A673 (cell line): ENCODE data around the gene FAAH. TPM values are rescaled to one million over a fixed set of nuclear protein-coding genes. Genes with fewer than 3 reads are reported as not detected.

Experiments used
- BruUV-seq: library from RNA; stranded (reverse); fragments of 400-500 nt; replicated peaks from 2 replicates; lab custom pipeline; 2021; lab: Mats Ljungman, UMichigan
- CTCF ChIA-PET: fragments of 300-600 bp; sonication (Branson Sonifier 250); formaldehyde crosslinking; loops from one replicate; lab custom pipeline; 2022; ENCODE audit warnings: antibody characterized with exemption; lab: Charles Lee
- POLR2A ChIA-PET: fragments of 300-600 bp; sonication (Branson Sonifier 250); formaldehyde crosslinking; loops from one replicate; lab custom pipeline; 2022; ENCODE audit warnings: antibody characterized with exemption; ENCODE audit not compliant: low non-redundant PET; lab: Charles Lee
- DNase-seq: peaks from one replicate; pipeline ENCODE4 v3.0.0-alpha.2; 2015; ENCODE audit warnings: low spot score
- H3K27ac ChIP-seq: fragments of 200-600 bp; sonication (generic); 2 replicates; pipeline ENCODE4 v1.5.1; 2016; ENCODE audit warnings: mixed run types, low read depth, mild to moderate bottlenecking, mixed read lengths, antibody characterized with exemption, low read length; ENCODE audit not compliant: poor library complexity, severe bottlenecking
- H3K27me3 ChIP-seq: fragments of 200-600 bp; sonication (generic); replicated peaks from 2 replicates; pipeline ENCODE4 v1.6.1; 2017; ENCODE audit warnings: mixed run types, low read depth, mild to moderate bottlenecking, mixed read lengths, antibody characterized with exemption, low read length; ENCODE audit not compliant: insufficient read depth, poor library complexity
- H3K36me3 ChIP-seq: fragments of 200-600 bp; sonication (generic); 2 replicates; pipeline ENCODE4 v1.6.1; 2016; ENCODE audit warnings: mixed run types, mild to moderate bottlenecking, mixed read lengths, antibody characterized with exemption, low read length; ENCODE audit not compliant: insufficient read depth, poor library complexity, severe bottlenecking
- H3K4me1 ChIP-seq: fragments of 200-600 bp; sonication (generic); 2 replicates; pipeline ENCODE4 v1.6.1; 2017; ENCODE audit warnings: mixed run types, mild to moderate bottlenecking, mixed read lengths, antibody characterized with exemption, low read length; ENCODE audit not compliant: insufficient read depth, poor library complexity, severe bottlenecking
- H3K4me3 ChIP-seq: fragments of 200-600 bp; sonication (generic); 2 replicates; pipeline ENCODE4 v1.5.1; 2016; ENCODE audit warnings: low read depth, mixed run types, mild to moderate bottlenecking, mixed read lengths, low read length; ENCODE audit not compliant: poor library complexity, severe bottlenecking
- H3K9me3 ChIP-seq: fragments of 200-600 bp; sonication (generic); 2 replicates; pipeline ENCODE4 v1.6.1; 2016; ENCODE audit warnings: mixed run types, low read depth, mild to moderate bottlenecking, mixed read lengths, antibody characterized with exemption, low read length; ENCODE audit not compliant: poor library complexity, severe bottlenecking
- EZH2 ChIP-seq: fragments of 200-600 bp; sonication (generic); IDR thresholded peaks from 2 replicates; pipeline ENCODE4 v1.6.1; 2017; ENCODE audit warnings: borderline replicate concordance, low read depth, mild to moderate bottlenecking, mixed read lengths, antibody characterized with exemption, low read length; ENCODE audit not compliant: poor library complexity, severe bottlenecking
- intact Hi-C: fragments of 100-400 bp; cut with micrococcal nuclease; formaldehyde crosslinking; loops from one replicate; pipeline ENCODE4 v1.10.0; 2022; ENCODE audit not compliant: unreplicated experiment
- total RNA-seq: library from RNA; stranded (reverse); gene quantifications from 2 replicates; pipeline ENCODE4 v1.2.3, GENCODE V29; 2021
- TF ChIP-seq, protein P1 (sequence below): fragments of 300-800, 200-600 bp; sonication (generic); conservative IDR thresholded peaks from 2 replicates; pipeline ENCODE4 v1.5.1; 2017; ENCODE audit warnings: low read depth, mild to moderate bottlenecking, antibody characterized with exemption, low read length, moderate library complexity, mixed read lengths

The FAAH gene
- total RNA-seq, 1 experiment from 2014 or later, result 3.2 TPM

DNA sequence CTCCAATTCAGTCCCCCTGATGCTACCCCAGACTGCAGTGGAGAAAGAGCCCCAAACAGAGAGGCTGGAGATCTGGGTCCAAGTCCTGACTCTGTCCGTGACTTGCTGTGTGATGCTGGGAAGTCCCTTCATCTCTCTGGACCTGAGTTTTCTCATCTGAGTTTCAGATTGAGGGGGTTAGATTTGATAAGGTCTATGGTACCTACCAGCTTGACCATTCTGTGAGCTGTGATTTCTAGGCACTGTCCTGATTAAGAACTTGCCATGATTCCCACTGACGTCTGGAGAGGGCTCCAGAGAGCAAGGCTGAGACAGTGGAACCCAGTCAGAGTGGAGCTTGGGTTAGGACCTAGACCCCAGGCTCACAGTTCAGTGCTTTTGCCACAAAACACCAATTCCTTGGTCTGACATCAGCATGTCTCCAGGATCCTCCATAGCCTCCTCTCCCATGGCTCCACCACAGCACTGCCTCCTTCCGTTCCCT is 51.7 kb downstream of the FAAH start:
- CTCF ChIA-PET, result interaction anchor here (1.1 to 5.1 kb wide), 6 partner anchors 13 to 102 kb away, joined by 4 to 38 read pairs (median 7); no protein-coding TSS in a partner anchor
- Histone ChIP-seq H3K27ac (no peak overlapping the region), H3K9me3 (no peaks in the 10 kb centered on the region), H3K4me1 (no peaks in the 10 kb centered on the region), H3K27me3 (peaks cover 36% of the 10 kb centered on the region), H3K4me3 (no peak overlapping the region), H3K36me3 (no peaks in the 10 kb centered on the region)
- intact Hi-C loops, result loop anchor here (2.0 to 5.0 kb wide), 2 partner anchors 101 to 279 kb away; no protein-coding TSS in a partner anchor
- POLR2A ChIA-PET, result no interaction called here
- no peak for DNase-seq
- TF ChIP-seq, protein P1, sequence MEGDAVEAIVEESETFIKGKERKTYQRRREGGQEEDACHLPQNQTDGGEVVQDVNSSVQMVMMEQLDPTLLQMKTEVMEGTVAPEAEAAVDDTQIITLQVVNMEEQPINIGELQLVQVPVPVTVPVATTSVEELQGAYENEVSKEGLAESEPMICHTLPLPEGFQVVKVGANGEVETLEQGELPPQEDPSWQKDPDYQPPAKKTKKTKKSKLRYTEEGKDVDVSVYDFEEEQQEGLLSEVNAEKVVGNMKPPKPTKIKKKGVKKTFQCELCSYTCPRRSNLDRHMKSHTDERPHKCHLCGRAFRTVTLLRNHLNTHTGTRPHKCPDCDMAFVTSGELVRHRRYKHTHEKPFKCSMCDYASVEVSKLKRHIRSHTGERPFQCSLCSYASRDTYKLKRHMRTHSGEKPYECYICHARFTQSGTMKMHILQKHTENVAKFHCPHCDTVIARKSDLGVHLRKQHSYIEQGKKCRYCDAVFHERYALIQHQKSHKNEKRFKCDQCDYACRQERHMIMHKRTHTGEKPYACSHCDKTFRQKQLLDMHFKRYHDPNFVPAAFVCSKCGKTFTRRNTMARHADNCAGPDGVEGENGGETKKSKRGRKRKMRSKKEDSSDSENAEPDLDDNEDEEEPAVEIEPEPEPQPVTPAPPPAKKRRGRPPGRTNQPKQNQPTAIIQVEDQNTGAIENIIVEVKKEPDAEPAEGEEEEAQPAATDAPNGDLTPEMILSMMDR, result peak; percentile 47
- no peak for TF ChIP-seq EZH2
- no TSS peak for BruUV-seq

DNA sequence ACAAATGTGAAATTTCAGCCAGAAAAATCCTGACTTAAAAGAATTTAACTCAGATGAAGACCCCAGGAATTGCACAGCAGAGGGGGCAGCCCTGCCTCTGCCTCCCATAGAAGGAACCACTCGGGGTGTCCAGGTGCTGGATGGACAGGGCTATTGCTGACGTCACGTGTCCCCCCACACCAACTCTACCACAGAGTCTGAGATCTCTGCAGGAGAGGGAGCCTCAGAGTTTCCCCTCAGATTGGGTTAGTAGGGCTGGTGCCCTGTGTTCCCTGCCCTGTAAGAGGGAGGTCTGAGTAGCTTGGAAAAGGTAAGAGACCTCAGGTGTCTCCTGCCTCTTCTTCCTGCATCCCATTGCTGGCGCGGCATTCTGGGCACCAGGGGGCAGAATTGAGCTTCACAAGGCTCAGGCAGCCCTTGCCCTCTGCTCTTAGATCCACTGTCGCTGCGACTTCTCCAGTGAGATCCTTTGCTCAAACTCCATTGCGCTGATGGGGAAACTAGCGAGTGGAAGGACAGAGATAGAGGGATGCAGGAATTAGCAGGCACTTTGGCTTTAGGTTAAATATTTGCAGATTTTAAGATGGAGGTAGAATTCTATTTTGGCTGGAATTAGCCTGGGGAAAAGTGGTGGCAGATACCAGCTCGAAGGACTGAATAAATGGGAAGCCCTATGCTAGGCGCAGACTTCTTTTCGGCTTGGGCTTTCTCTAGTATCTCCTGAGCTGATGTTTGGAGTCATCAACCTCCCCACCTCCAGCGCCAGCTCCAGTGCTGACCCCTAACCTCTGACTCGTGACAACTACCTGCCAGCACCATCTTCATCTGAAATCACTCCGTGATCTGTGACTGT is 52.8 kb downstream of the FAAH start:
- CTCF ChIA-PET, result interaction anchor here (0.5 to 5.1 kb wide), 10 partner anchors 14 to 278 kb away, joined by 3 to 38 read pairs (median 4); no protein-coding TSS in a partner anchor
- no TSS peak for BruUV-seq
- Histone ChIP-seq H3K27me3 (peaks cover 42% of the 10 kb centered on the region), H3K4me3 (no peak overlapping the region), H3K9me3 (no peaks in the 10 kb centered on the region), H3K36me3 (no peaks in the 10 kb centered on the region), H3K4me1 (no peaks in the 10 kb centered on the region), H3K27ac (no peak overlapping the region)
- TF ChIP-seq, protein P1, result peak; percentile 98
- no peak for TF ChIP-seq EZH2
- POLR2A ChIA-PET, result no interaction called here
- DNase-seq, result peak; percentile 85
- intact Hi-C loops, result loop anchor here (1.0 to 5.0 kb wide), 3 partner anchors 81 to 278 kb away; no protein-coding TSS in a partner anchor

DNA sequence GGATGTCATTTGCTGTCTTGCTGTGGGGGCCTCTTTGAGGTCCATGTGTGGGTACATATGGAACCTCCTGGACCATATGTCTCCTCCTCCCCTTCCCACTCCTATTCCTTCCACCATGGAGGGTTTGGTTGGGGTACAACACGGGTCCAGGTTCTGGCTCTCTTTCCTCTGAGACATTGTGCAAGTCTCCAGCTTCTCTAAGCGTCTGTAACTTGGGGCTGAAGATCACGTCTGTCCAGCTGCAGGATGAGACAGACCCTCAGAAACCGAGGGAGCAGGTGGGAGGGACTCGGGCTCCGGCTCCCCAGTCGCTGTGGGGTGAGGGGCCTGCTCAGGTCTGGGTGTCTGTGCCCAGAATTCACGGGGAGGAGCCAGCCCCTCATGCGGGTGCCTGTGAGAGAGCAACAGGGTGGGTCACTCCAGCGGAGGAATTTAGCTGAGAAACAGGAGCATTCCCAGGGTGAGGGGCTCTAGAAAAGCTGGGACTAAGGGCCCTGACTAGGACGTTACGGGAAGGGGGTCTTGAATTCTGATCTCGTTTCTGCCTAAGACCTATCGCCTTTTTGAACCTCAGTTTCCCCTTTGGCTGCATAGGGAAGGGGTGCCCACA is 53.5 kb downstream of the FAAH start:
- no peak overlapping the region for H3K27ac ChIP-seq
- intact Hi-C loops, result loop anchor here (1.0 to 5.0 kb wide), 3 partner anchors 81 to 277 kb away; no protein-coding TSS in a partner anchor
- CTCF ChIA-PET, result interaction anchor here (0.5 to 5.1 kb wide), 10 partner anchors 15 to 277 kb away, joined by 3 to 38 read pairs (median 4); no protein-coding TSS in a partner anchor
- no peaks in the 10 kb centered on the region for H3K4me1 ChIP-seq
- no peak for DNase-seq
- BruUV-seq, result no TSS peak
- peaks cover 42% of the 10 kb centered on the region for H3K27me3 ChIP-seq
- no peak overlapping the region for H3K4me3 ChIP-seq
- TF ChIP-seq EZH2, result no peak
- TF ChIP-seq, protein P1, result no peak
- no peaks in the 10 kb centered on the region for H3K9me3 ChIP-seq
- POLR2A ChIA-PET, result no interaction called here
- no peaks in the 10 kb centered on the region for H3K36me3 ChIP-seq
